NCI-H1436 treated with DMSO at 0.1 percent for 48 hours (cell line): ENCODE data around the gene APOBEC3F.
"Not testable (repeated sequence)": the region's sequence is repeated elsewhere in the genome, so short reads cannot be mapped to it uniquely, and the experiment has no call there.

ENCODE experiments used
- DNase-seq: peaks from one replicate; lab custom pipeline; 2025; lab: John Stamatoyannopoulos, UW

APOBEC3F gene

GRCh38 chr22:39073981-39074380 is 33.3 kb downstream of the APOBEC3F start:
- DNase-seq: no peak

GRCh38 chr22:39076155-39077025 is 35.7 kb downstream of the APOBEC3F start:
- not testable (repeated sequence) for DNase-seq

- not testable (repeated sequence) for DNase-seq
These were observed 36.6 kb downstream of the APOBEC3F start, which contains the start of gene APOBEC3G for GRCh38 chr22:39077026-39077840. TSS of gene APOBEC3G (plus strand) at chr22:39077275. CDS start at chr22:39077362, 87 bp downstream.

GRCh38 chr22:39077912-39078311 is 37.2 kb downstream of the APOBEC3F start:
- not testable (repeated sequence) for DNase-seq

- no peak for DNase-seq
These were observed 37.7 kb downstream of the APOBEC3F start for GRCh38 chr22:39078329-39078728.

- DNase-seq: not testable (repeated sequence)
These were observed 38.5 kb downstream of the APOBEC3F start for GRCh38 chr22:39079054-39079637.

- DNase-seq: no peak
These were observed 39.5 kb downstream of the APOBEC3F start for GRCh38 chr22:39080052-39080762.

GRCh38 chr22:39081016-39081415 is 40.4 kb downstream of the APOBEC3F start:
- no peak for DNase-seq

- no peak for DNase-seq
These were observed 40.9 kb downstream of the APOBEC3F start for GRCh38 chr22:39081598-39081997.

- DNase-seq: no peak
These were observed 42.8 kb downstream of the APOBEC3F start for GRCh38 chr22:39083212-39084165.

GRCh38 chr22:39084666-39085065 is 44.0 kb downstream of the APOBEC3F start:
- no peak for DNase-seq

- no peak for DNase-seq
These were observed 46.4 kb downstream of the APOBEC3F start for GRCh38 chr22:39087098-39087497.

GRCh38 chr22:39087881-39088684 is 47.4 kb downstream of the APOBEC3F start:
- no peak for DNase-seq

- no peak for DNase-seq
These were observed 48.0 kb downstream of the APOBEC3F start for GRCh38 chr22:39088685-39089032.

- no peak for DNase-seq
These were observed 49.3 kb downstream of the APOBEC3F start for GRCh38 chr22:39089928-39090327.

- DNase-seq: no peak
These were observed 49.9 kb downstream of the APOBEC3F start for GRCh38 chr22:39090426-39091064.

GRCh38 chr22:39091126-39092081 is 50.7 kb downstream of the APOBEC3F start:
- DNase-seq: no peak
